HG02943 (cell line): ENCODE results near the gene COA8.
"Not testable (repeated sequence)": the region's sequence is repeated elsewhere in the genome, so short reads cannot be mapped to it uniquely, and the experiment has no call there.

ENCODE experiments used
- ATAC-seq: cut with Tn5 transposase; IDR thresholded peaks from one replicate; pipeline ENCODE4 v1.9.1; 2021; ENCODE audit warnings: mild to moderate bottlenecking, low read depth, moderate library complexity; ENCODE audit not compliant: unreplicated experiment

The COA8 gene

DNA sequence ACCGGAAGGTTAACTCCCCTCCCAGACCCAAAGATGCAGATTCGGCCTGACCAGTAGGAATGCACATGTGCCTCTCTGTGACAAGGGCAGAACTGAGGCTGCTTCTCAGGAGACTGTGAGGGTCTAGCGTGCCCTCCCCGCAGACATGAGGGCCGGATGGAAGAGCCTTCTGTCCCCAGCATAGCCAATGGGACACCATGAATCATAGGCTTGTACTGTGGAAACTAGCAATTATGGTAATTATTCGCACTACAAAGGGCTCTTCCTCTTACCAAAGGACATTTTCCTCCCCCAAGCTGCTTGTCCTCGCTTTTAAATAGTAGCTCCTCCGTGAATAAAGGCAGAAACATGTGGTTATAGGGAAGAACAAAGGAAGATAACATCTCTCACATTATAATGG lies 6.2 kb downstream of the COA8 start:
- ATAC-seq = no peak

DNA sequence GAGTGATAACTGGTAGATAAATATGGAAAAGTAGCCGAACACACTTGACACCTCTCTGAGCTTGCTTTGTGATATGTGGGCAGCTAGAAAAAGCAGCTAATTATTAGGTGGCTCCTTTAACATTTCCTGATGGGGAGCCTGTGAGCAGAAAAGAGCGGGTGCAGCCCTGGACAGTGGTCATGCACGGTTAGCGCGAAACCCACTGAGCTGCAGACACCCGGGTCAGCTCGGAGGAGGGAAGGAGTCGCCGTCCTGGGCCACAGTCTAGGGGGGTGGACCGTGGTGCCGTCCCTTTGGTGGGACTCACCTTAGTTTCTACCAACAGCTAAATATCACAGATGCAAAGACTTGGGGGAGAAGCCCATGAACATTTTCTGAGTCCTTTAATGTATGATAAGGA lies 6.6 kb downstream of the COA8 start:
- no peak for ATAC-seq

DNA sequence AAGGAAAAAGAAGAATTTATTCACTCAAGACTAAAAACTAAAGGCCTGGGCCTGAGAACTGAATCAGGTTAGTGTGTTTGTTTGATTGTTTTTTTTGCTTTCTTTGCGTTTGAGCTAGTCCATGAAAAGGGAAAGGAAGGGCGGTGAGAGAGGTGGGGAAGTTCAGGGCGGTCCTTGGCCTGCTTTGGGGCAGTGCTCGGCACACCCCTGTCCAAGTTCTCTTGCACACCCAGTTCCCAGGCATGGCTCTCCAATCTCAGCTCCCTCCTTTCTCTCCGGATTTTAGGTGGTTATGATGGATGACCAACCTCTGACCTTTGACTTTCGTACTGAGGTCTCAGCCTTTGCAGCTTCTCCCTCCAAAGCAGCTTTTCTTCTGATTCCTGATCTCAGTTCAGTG lies 11.3 kb downstream of the COA8 start:
- ATAC-seq = no peak

DNA sequence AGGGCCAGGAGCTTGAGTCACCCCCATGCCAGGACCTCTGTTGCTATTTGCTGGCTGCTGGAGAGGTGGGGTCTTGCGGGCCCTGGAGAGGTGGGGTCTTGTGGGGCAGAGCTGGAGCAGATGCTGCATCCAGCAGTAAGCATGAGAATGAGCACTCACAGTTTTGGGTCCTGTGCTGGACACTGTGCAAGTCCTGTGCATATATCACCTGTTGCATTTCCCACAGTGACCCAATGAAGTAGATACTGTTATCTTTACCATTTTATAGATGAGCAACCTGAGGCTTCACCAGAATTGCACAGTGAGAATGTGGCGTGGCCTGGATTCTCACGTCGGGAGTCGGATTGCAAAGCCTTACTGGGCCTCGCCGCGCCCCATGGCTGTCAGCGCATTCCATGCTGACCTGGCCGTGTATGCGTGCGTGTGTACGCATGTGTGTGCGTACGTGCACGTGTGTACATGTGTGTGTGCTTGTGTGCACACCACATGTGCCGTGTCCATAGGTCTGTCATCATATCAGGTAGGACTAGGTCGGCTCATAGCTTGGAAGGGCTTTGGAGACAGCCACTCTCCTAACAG lies 12.0 kb downstream of the COA8 start:
- no peak for ATAC-seq

DNA sequence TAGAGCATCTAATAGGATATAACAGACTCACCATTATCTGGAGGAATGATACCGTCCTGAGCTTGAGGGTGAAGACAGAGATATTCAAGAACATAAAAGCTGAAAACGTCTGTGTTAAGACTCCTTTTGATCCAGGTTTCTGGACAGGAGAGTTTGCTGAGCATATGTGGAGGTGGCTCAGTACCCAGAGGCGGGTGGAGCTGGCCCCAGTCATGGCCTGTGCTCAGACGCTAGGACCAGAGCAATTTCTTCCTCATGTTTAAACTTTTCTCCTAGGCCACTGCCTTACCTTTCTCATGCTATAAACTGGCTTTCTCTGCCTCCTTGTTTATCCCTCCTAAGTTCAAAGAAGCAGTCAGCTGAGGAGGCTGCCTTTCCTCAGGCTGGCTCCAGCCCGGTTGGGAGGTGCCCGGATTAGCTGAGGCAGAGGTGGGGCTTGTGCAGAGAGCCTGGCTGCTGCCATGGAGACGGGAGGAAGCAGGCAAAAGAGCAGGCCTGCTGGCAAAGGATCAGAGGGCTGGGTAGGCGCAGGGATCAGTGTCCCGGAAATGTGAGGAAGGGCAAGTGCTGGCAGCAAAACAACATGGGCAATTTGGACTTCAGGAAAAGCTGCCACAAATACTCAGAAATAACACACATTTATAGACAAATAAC lies 13.7 kb downstream of the COA8 start:
- ATAC-seq = no peak

DNA sequence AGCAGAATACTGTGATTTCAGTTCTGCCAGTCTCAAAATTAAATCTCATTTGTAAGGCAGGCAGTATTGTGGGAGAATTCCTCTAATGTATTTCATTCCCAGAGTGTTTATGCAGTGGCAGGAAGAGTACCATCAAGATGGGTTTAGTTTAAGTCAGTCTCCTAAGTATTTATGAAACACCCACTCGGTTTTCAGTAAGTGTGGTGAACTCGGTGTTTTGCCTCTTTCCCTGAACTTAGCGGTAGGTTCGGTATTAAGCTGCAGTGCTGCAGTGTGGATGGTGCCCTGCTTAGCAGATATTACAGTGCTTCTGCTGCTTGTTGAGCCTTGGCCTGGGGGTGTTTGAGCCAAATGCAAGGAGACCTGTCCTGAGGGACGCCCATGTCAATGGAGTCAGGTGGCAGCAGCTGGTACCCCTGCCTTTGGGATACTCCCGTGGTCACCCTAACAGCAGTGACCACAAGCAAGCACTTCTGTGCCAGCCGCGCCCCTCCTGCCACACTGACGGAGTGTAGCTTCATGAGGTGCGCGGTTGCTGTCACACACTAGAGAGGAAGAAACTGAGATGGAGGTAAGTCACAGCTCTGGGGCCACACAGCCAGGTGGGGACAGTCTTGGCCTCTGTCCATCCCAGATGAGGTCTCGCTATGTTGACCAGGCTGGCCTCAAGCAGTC lies 15.8 kb downstream of the COA8 start:
- ATAC-seq = no peak

DNA sequence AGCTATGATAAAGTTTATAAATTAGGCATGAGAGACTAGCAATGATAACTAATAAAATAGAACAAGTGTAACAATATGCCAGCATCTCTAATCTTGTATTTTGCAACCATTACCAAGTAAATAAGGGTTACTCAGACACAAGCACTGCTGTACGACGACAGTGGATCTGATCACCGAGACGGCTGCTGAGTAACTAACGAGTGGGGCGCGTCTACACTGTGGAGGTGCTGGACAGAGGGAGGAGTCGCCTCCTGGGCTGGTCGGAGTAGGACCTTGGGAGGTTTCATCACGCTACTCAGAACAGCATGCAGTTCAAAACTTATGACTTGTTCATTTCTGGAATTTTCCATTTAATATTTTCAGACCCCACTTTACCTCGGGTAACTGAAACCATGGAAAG lies 18.4 kb downstream of the COA8 start:
- no peak for ATAC-seq

DNA sequence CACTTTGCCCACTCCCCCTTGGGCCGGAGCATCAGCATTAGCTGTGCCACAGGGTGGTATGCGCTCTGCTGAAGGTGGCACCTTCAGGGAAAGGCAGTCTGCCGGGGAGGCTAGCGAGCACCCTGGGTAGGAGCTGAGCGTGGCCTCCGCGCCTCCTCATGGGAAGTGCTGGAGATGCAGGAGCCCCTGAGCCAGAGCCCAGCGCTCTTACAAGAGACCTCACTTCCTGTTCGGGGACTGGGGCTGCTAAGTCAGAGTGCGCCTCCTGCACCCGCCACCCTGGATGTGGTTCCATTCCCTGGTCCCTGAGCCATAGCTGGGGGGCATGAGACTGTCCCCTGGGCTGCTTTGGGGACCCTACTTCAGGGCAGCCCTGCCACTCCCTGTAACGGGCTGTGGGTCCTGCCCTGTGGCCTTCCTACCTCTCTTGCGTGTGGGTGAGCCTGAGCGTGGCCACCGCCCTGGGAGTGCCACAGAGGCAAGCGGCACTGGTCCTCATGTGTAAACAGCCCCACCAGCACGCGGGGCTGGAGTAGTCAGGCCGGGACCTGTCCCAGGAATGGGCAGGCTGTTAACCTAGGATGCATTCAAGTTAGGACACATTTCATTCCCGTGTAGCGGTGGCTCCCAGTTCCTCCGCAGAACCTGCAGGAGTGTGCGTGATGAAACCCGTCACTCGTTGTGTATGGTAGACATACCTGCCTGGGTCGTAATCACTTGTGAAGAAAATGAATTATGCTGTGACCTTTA lies 19.4 kb downstream of the COA8 start:
- ATAC-seq = no peak

DNA sequence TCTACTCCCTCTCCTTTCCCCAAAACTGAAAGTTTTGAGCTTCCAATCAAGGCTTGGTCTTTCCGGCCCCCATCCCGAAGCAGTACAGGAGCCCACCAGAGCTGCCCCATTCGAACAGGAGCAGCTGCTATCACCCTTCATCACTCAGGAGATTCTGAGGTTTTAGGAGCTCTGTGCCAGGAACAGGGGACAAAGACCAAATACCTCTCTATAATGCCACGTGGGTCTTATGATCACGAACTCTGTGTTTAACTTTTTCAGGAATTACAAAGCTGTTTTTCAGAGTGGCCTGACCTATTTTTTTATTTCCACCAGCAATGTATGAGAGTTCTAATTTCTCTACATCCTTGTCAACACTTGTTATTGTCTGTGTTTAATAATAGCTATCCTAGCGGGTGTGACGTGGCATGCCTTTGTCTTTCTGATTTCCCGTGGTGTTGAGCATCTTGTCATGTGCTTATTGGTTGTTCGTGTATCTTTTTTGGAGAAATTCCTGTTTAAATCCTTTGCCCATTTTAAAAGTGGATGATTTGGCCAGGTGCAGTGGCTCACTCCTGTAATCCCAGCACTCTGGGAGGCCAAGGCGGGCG lies 21.7 kb downstream of the COA8 start:
- ATAC-seq = no peak

DNA sequence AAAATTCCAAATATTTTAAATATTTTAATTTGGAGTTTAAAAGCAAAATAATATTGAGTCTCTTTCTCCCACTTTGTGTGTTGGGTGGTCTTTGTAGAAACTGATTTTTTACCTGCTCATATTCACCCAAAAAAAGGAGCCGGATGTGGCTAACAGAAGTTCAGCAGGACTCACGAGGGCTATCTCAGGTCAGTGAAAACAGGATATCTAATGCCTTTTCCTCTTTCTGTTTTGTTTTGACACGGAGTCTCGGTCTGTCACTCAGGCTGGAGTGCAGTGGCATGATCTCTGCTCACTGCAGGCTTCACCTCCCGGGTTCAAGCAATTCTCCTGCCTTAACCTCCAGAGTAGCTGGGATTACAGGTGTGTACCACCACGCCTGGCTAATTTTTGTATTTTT lies 30.8 kb downstream of the COA8 start:
- peak; percentile 82 for ATAC-seq

DNA sequence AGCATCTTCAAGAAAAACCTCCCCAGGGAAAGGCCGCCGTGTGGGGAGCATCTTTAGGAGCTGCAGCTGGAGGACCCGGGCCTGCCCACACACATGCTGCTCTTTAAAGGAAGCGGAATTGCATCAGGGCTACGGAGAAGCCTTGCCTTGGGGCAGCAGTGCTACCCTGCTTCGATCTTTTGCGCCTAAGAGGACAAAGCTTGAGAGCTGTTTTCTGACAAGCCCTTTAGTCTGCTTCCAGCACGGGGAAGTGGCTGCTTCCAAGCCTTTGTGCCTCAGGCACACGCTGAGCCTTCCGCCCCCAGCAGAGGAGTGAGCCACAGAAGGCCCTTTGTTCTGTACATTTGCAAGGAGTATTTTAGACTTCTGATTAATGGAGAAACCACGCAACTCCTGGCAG lies 31.5 kb downstream of the COA8 start:
- no peak for ATAC-seq

DNA sequence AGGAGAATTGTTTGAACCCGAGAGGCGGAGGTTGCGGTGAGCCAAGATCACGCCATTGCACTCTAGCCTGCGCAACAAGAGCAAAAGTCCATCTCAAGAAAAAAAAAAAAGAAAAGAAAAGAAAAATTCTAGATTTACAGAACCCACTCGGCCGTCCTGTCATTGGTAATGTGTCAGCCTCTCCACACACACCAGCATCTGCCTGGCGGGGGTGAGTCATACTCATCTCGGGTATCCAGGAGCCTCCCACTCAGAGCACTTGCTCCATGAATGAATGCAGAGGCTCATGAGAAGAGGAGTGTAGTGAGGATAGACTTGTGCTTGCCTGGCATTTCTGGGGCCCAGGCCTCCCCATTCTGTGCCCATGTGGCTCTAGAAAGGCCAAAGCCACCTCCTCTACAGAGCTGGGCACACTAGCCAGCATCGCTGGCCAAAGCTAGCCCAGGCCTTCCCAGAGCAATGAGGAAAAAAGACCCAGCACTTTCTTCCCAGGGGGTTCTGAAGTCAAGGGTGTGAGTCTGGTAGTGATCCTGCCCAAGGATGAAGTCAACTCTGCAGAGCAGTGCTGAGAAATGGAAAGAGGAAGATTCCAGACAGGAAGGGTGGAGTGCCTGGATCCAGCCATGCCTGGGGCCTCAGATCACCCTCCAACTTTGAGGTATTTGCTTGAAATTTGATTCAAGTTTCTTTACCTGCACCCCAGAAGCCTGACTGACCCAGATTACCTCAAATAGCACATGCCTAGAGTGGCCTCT lies 35.0 kb downstream of the COA8 start:
- no peak for ATAC-seq

DNA sequence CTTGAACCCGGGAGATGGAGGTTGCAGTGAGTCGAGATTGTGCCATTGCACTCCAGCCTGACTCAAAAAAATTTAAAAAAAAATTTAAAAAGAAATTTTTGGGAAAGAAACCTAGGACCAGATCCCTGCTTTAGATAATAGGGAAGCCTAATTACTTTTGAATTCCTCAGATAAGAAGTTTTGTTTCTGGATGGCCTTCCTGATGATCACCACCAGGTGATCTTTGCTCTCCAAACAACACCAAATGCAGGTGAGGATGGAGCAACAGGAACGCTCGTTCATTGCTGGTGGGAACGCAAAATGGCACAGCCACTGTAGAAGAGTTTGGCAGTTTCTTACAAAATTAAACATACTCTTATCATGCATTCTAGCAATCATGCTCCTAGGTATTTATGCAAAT lies 37.7 kb downstream of the COA8 start:
- no peak for ATAC-seq

DNA sequence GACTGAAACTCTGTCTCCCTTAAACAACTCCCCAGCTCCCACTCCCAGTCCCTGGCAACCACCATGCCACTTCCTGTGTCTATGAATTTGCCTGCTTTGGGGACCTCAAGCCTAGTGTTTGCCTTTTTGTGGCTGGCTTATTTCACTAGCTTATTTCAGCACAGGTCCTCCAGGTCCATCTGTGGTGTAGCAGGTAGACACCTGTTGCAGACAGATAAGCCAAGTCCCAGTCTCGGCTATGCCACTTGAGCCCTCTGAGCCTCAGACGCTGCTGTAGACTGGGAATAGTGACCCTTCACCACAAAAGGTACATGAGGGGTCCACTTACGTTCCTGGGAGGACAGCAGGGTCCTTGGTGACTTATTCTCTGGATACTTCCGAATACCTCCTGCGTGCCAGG lies 41.9 kb downstream of the COA8 start:
- no peak for ATAC-seq

DNA sequence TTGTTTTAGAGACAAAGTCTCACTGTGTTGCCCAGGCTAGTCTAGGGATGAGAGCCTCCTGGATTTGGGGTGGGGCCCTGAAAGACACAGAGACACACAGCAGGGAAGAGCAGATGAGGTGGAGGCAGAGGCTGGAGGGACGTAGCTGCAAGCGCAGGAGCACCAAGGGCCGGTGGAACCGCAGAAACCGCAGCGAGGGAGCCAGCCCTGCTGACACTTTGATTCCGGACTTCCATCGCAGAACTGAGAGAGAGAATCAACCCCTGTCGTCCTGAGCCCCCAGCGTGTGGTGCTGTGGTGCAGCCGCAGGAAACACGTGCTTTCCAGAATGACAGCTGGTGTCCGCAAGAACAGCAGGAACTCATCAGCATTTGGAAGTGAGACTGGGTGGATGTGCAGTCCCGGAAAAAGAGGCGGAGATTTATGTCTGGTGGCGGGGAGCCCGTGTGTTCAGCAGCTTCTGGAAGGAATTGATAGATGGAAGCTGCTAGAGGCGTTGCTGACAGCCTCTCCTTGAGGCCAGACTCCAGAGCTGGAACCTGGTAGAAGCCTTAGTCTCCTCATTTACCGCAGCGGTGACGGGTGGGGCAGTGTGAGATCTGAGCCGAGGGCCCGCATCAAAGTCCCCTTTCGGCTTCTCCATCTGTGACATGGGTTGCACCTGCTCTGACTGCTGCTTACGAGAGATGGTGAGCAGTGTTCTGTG lies 44.4 kb downstream of the COA8 start:
- ATAC-seq = no peak

DNA sequence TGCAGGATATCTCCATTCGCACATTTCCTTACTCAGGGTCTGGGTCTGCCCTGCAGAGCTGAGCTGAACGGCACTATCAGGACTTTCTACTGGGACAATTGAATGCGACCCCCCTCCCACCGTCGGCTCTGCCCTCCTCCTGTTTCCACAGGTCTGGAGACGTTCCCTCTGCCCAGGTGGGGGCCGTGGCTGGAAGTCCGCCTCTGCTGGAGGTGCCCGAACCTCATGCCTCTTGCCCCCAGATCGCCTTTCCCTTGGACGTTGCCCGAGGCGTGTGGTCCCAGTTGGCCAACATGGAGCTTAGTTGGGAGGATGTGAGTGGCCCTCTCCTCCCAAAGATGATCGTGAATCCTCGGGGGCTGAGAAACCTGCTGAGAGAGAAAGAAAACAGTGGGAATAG lies 45.1 kb downstream of the COA8 start:
- no peak for ATAC-seq

DNA sequence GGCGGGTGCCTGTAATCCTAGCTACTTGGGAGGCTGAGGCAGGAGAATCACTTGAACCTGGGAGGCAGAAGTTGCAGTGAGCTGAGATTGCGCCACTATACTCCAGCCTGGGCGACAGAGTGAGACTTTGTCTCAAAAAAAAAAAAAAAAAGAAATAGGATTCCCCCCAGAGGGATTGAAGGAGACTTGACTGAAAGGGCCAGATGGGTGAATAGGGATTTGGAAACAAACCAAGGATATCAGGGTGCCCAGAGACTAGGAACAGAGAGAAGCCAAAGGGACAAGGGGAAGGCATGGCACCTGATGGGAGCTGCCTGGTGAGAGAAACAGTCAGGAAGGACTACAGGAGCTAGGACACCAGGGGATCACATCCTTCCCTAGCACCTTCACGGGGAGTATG lies 46.3 kb downstream of the COA8 start:
- not testable (repeated sequence) for ATAC-seq

DNA sequence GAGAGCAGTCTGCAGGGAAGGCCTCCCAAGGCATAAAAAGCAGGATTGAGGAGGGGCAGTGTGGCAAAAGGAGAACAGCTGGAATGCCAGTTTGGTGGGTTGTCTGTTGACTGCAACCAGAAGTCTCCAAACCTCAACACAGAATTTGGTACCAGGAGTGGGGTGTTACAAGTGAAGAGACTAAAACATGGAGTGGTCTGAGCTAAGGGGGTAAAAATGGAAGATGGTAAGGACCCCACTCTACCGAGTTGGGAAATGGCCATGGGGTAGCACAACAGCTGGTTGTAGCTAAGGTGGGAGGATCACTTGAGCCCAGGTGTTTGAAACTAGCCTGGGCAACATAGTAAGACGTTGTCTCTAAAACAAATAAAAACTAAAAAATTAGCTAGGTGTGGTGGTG lies 48.5 kb downstream of the COA8 start:
- no peak for ATAC-seq

DNA sequence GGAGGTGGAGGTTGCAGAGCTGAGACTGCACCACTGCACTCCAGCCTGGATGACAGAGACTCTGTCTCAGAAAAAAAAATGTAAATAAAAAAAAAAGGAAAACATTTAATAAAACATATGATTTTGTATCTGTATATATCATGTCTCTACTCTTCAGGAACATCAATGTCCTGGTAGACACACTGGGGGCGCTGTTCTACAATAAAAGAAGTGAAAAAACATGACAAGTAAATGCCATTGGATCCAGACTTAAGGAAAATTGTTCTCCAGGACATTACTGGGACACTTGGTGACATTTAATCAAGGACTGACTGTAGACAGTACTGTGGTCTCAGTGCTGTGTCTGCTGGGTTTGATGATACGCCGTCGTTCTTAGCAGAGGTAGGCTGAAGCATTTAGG lies 50.8 kb downstream of the COA8 start:
- no peak for ATAC-seq
